ENCODE results near the gene AKT3.

GRCh38 chr1:243845888-243846287, 4.2 kb downstream of the AKT3 start:
- no peak for TF ChIP-seq CTCF (IDR thresholded peaks at IDR 0.05)
- no peak for TF ChIP-seq POLR2A (IDR thresholded peaks at IDR 0.05)

All from thyroid gland (tissue), 4 donors.